K562 (cell line): ENCODE results near the gene HHATL. TPM values are rescaled to one million over a fixed set of nuclear protein-coding genes. Genes with fewer than 3 reads are reported as not detected.

Experiments used
- BMI1 ChIP-seq: fragments of 150-350 bp; IDR thresholded peaks from 2 replicates; pipeline ENCODE4 v1.6.1; 2014; ENCODE audit warnings: low read length
- C11orf30 ChIP-seq: fragments of 450-650 bp; IDR thresholded peaks from 2 replicates; pipeline ENCODE4 v1.6.1; 2016; ENCODE audit warnings: low read depth, mild to moderate bottlenecking
- CCNT2 ChIP-seq: IDR thresholded peaks from 2 replicates; pipeline ENCODE4 v1.6.1; 2011; ENCODE audit warnings: borderline replicate concordance, low read depth, mild to moderate bottlenecking, moderate library complexity, mixed read lengths, low read length; ENCODE audit not compliant: insufficient read length; ENCODE audit errors: extremely low read depth
- CTBP1 ChIP-seq: fragments of 450-650 bp; IDR thresholded peaks from 2 replicates; pipeline ENCODE4 v1.6.1; 2016; ENCODE audit warnings: borderline replicate concordance
- FOXA3 ChIP-seq, 2 experiments: fragments of 450-650 bp in 1 of 2; sonication (generic) in 1 of 2; formaldehyde crosslinking; IDR thresholded peaks in 1 of 2; conservative IDR thresholded peaks in 1 of 2; 2 replicates each; pipeline versions ENCODE4 v1.4.0 to v1.8.0; 2020 to 2022; ENCODE audit warnings: mild to moderate bottlenecking in 2 of 2, missing genetic modification reagents in 1 of 2
- JUN ChIP-seq, 2 experiments: sonication (generic) in 1 of 2; formaldehyde crosslinking in 1 of 2; IDR thresholded peaks; 2 replicates each; pipeline versions ENCODE4 v1.6.1 to v1.8.0; 2012 to 2022; ENCODE audit warnings: borderline replicate concordance in 2 of 2, mild to moderate bottlenecking in 2 of 2, improper control_type of control experiment in 1 of 2, low read depth in 1 of 2, low read length in 1 of 2, missing genetic modification reagents in 1 of 2
- LARP7 ChIP-seq: fragments of 450-650 bp; IDR thresholded peaks from 2 replicates; pipeline ENCODE4 v1.6.1; 2016
- LCOR ChIP-seq: sonication (generic); formaldehyde crosslinking; IDR thresholded peaks from 2 replicates; pipeline ENCODE4 v1.8.0; 2022; ENCODE audit warnings: mild to moderate bottlenecking, missing genetic modification reagents
- NFYB ChIP-seq: IDR thresholded peaks from 2 replicates; pipeline ENCODE4 v1.6.1; 2011; ENCODE audit warnings: mild to moderate bottlenecking, moderate library complexity; ENCODE audit not compliant: insufficient read length; ENCODE audit errors: extremely low read depth
- NR1H2 ChIP-seq: sonication (generic); formaldehyde crosslinking; IDR thresholded peaks from 2 replicates; pipeline ENCODE4 v1.4.0; 2020; ENCODE audit warnings: mild to moderate bottlenecking, missing genetic modification reagents
- NR3C1 ChIP-seq: sonication (generic); formaldehyde crosslinking; IDR thresholded peaks from 2 replicates; pipeline ENCODE4 v1.8.1; 2022; ENCODE audit warnings: missing genetic modification reagents
- XRCC5 ChIP-seq: fragments of 200-400 bp; formaldehyde crosslinking; IDR thresholded peaks from 2 replicates; pipeline ENCODE4 v1.6.1; 2017; ENCODE audit warnings: low read depth, mild to moderate bottlenecking, low read length
- ZFP30 ChIP-seq: fragments of 250-450 bp; sonication (Bioruptor Pico); IDR thresholded peaks from 2 replicates; pipeline ENCODE4 v1.8.0; 2022; ENCODE audit warnings: moderate library complexity, mild to moderate bottlenecking, inconsistent platforms, borderline replicate concordance
- ZNF23 ChIP-seq: fragments of 250-450 bp; sonication (Bioruptor Pico); IDR thresholded peaks from 2 replicates; pipeline ENCODE4 v1.4.0; 2020; ENCODE audit warnings: mild to moderate bottlenecking
- polyA plus RNA-seq, 8 experiments: library from polyadenylated mRNA; depleted of rRNA in 4 of 8; stranded (reverse) in 5 of 8; unstranded in 3 of 8; fragments of >200 nt; fragmentation: Nextera tagmentation in 2 of 8; fragmentation: Illumina TruSeq in 1 of 8; extraction: Ambion mirVana in 2 of 8; extraction: Trizol in 1 of 8; gene quantifications; 2 replicates each; pipeline versions ENCODE4 v1.2.1 to v1.2.3, GENCODE V29; 2011 to 2014; ENCODE audit warnings: inconsistent platforms in 1 of 8, missing spikeins in 1 of 8
- total RNA-seq, 7 experiments: library from RNA; depleted of rRNA in 6 of 7; stranded (reverse); fragments of >200 nt in 6 of 7; fragmentation: Illumina TruSeq in 2 of 7; extraction: Trizol in 2 of 7; gene quantifications; 2 replicates each; pipeline versions ENCODE4 v1.2.1 to v1.2.3, GENCODE V29; 2011 to 2021; ENCODE audit warnings: low replicate concordance in 1 of 7
- TF ChIP-seq, protein P1 (sequence below): fragments of 200-800 bp; sonication (Bioruptor generic); IDR thresholded peaks from 2 replicates; pipeline ENCODE4 v1.6.1; 2016; ENCODE audit warnings: missing genetic modification characterization, missing compliant biosample characterization
- TF ChIP-seq, protein P2 (sequence below), 2 experiments: fragments of 450-650 bp in 1 of 2; IDR thresholded peaks; 2 replicates each; pipeline ENCODE4 v1.6.1; 2011 to 2017; ENCODE audit warnings: low read depth in 2 of 2, antibody characterized with exemption in 1 of 2, borderline replicate concordance in 1 of 2, low read length in 1 of 2, mild to moderate bottlenecking in 1 of 2, mixed read lengths in 1 of 2; ENCODE audit not compliant: control insufficient read depth in 1 of 2
- TF ChIP-seq, protein P3 (sequence below): fragments of 150-350 bp; conservative IDR thresholded peaks from 2 replicates; pipeline ENCODE4 v1.6.1; 2014; ENCODE audit warnings: low read length

The HHATL gene
- total and polyA plus RNA-seq, 9 of the 15 experiments (the other 6 are each of a cell fraction or from before 2014, with no cell fraction given), result not detected

DNA sequence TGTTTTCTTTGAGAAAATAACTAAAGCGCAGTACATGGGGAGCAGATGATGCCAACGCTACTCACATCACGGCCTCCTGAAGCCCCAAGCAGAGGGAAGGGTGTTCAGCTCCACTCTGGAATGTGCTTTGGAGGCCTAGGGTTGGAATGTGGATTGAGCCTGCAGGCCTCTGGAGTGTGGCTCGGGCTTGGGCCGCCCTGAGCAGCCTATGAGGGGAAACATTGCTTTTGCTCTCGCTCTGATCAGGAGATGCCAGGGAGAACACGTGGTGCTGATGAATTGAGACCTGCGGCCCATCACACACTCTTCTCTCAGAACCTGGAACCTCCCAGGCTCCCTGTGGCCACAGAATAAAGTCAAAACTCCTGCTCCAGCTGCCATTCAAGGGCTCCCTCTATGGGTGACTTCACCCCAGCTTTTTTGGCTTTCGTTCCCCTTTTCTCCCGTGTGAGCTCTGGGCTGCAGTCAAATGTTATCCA lies 47.2 kb upstream of the HHATL start (continued):
- TF ChIP-seq FOXA3 (CRISPR knock-in tag; conservative IDR thresholded peaks at IDR 0.05 in 1 of 2, IDR thresholded peaks at IDR 0.05 in 1 of 2) (no peak), XRCC5 (peak; percentile 55; the same call in 1 of the 2 replicates), JUN (IDR thresholded peaks at IDR 0.05; ENCODE audit: borderline replicate concordance, low read depth, low read length) (no peak), JUN (CRISPR knock-in tag; IDR thresholded peaks at IDR 0.05; ENCODE audit: borderline replicate concordance) (no peak), LCOR (CRISPR knock-in tag) (0 out of 2 replicates have a peak, but pooled peaks have one; percentile 45), BMI1 (no peak), CCNT2 (no peak), LARP7 (no peak), ZNF23 (CRISPR knock-in tag) (no peak), ZFP30 (CRISPR knock-in tag) (no peak), CTBP1 (peak; percentile 33; the same call in 1 of the 2 replicates), NR1H2 (CRISPR knock-in tag) (no peak), NR3C1 (CRISPR knock-in tag) (no peak), NFYB (no peak), C11orf30 (no peak)
- TF ChIP-seq, protein P1, sequence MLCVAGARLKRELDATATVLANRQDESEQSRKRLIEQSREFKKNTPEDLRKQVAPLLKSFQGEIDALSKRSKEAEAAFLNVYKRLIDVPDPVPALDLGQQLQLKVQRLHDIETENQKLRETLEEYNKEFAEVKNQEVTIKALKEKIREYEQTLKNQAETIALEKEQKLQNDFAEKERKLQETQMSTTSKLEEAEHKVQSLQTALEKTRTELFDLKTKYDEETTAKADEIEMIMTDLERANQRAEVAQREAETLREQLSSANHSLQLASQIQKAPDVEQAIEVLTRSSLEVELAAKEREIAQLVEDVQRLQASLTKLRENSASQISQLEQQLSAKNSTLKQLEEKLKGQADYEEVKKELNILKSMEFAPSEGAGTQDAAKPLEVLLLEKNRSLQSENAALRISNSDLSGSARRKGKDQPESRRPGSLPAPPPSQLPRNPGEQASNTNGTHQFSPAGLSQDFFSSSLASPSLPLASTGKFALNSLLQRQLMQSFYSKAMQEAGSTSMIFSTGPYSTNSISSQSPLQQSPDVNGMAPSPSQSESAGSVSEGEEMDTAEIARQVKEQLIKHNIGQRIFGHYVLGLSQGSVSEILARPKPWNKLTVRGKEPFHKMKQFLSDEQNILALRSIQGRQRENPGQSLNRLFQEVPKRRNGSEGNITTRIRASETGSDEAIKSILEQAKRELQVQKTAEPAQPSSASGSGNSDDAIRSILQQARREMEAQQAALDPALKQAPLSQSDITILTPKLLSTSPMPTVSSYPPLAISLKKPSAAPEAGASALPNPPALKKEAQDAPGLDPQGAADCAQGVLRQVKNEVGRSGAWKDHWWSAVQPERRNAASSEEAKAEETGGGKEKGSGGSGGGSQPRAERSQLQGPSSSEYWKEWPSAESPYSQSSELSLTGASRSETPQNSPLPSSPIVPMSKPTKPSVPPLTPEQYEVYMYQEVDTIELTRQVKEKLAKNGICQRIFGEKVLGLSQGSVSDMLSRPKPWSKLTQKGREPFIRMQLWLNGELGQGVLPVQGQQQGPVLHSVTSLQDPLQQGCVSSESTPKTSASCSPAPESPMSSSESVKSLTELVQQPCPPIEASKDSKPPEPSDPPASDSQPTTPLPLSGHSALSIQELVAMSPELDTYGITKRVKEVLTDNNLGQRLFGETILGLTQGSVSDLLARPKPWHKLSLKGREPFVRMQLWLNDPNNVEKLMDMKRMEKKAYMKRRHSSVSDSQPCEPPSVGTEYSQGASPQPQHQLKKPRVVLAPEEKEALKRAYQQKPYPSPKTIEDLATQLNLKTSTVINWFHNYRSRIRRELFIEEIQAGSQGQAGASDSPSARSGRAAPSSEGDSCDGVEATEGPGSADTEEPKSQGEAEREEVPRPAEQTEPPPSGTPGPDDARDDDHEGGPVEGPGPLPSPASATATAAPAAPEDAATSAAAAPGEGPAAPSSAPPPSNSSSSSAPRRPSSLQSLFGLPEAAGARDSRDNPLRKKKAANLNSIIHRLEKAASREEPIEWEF (CRISPR knock-in tag), result no peak
- TF ChIP-seq, protein P2, sequence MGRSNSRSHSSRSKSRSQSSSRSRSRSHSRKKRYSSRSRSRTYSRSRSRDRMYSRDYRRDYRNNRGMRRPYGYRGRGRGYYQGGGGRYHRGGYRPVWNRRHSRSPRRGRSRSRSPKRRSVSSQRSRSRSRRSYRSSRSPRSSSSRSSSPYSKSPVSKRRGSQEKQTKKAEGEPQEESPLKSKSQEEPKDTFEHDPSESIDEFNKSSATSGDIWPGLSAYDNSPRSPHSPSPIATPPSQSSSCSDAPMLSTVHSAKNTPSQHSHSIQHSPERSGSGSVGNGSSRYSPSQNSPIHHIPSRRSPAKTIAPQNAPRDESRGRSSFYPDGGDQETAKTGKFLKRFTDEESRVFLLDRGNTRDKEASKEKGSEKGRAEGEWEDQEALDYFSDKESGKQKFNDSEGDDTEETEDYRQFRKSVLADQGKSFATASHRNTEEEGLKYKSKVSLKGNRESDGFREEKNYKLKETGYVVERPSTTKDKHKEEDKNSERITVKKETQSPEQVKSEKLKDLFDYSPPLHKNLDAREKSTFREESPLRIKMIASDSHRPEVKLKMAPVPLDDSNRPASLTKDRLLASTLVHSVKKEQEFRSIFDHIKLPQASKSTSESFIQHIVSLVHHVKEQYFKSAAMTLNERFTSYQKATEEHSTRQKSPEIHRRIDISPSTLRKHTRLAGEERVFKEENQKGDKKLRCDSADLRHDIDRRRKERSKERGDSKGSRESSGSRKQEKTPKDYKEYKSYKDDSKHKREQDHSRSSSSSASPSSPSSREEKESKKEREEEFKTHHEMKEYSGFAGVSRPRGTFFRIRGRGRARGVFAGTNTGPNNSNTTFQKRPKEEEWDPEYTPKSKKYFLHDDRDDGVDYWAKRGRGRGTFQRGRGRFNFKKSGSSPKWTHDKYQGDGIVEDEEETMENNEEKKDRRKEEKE (IDR thresholded peaks at IDR 0.05; ENCODE audit: borderline replicate concordance in 1 of 2, control insufficient read depth in 1 of 2, low read depth in 2 of 2, low read length in 1 of 2), result no peak
- TF ChIP-seq, protein P3, sequence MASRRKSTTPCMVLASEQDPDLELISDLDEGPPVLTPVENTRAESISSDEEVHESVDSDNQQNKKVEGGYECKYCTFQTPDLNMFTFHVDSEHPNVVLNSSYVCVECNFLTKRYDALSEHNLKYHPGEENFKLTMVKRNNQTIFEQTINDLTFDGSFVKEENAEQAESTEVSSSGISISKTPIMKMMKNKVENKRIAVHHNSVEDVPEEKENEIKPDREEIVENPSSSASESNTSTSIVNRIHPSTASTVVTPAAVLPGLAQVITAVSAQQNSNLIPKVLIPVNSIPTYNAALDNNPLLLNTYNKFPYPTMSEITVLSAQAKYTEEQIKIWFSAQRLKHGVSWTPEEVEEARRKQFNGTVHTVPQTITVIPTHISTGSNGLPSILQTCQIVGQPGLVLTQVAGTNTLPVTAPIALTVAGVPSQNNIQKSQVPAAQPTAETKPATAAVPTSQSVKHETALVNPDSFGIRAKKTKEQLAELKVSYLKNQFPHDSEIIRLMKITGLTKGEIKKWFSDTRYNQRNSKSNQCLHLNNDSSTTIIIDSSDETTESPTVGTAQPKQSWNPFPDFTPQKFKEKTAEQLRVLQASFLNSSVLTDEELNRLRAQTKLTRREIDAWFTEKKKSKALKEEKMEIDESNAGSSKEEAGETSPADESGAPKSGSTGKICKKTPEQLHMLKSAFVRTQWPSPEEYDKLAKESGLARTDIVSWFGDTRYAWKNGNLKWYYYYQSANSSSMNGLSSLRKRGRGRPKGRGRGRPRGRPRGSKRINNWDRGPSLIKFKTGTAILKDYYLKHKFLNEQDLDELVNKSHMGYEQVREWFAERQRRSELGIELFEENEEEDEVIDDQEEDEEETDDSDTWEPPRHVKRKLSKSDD, result no peak
